Common myeloid progenitor, CD34-positive (primary cell): ENCODE measurements around the gene PAGE2.
A peak's percentile ranks its signal among the peaks of the same experiment; 100 is the strongest.

Experiments
- CTCF ChIA-PET: fragments of 350-600 bp; sonication (Branson Sonifier 250); formaldehyde crosslinking; loops from one replicate; lab custom pipeline; 2021; ENCODE audit warnings: antibody characterized with exemption; lab: Charles Lee
- POLR2A ChIA-PET: fragments of 350-600 bp; sonication (Branson Sonifier 250); formaldehyde crosslinking; loops from one replicate; lab custom pipeline; 2021; ENCODE audit warnings: antibody characterized with exemption; lab: Charles Lee
- DNase-seq, 3 donors: peaks; one replicate each; pipeline versions ENCODE4 v3.0.0 to v3.0.0-alpha.2; 2013
- H3K27ac ChIP-seq, 2 experiments: 1 replicate in 1 of 2; 2 replicates in 1 of 2; pipeline ENCODE4 v1.7.0; 2013; ENCODE audit warnings: inconsistent platforms in 2 of 2, low read length in 2 of 2, mild to moderate bottlenecking in 2 of 2, low read depth in 1 of 2, moderate library complexity in 1 of 2; ENCODE audit not compliant: severe bottlenecking in 2 of 2, insufficient read depth in 1 of 2, poor library complexity in 1 of 2
- H3K27me3 ChIP-seq, 5 experiments: replicated peaks in 2 of 5; 1 replicate in 3 of 5; 2 replicates in 2 of 5; pipeline versions ENCODE4 v1.6.1 to v1.7.0; 2013; ENCODE audit warnings: low read length in 4 of 5, mild to moderate bottlenecking in 2 of 5, moderate library complexity in 2 of 5, inconsistent platforms in 1 of 5; ENCODE audit not compliant: insufficient read depth in 5 of 5, control insufficient read depth in 4 of 5
- H3K36me3 ChIP-seq, 4 experiments: 1 replicate in 2 of 4; 2 replicates in 2 of 4; pipeline versions ENCODE4 v1.6.1 to v1.7.0; 2013; ENCODE audit warnings: low read length in 3 of 4, control low read depth in 1 of 4, mild to moderate bottlenecking in 1 of 4; ENCODE audit not compliant: control insufficient read depth in 4 of 4, insufficient read depth in 4 of 4
- H3K4me1 ChIP-seq, 4 experiments: 1 replicate in 3 of 4; 2 replicates in 1 of 4; pipeline versions ENCODE4 v1.6.1 to v1.7.1; 2013; ENCODE audit warnings: low read length in 3 of 4, mild to moderate bottlenecking in 3 of 4, control low read depth in 1 of 4, inconsistent platforms in 1 of 4, moderate library complexity in 1 of 4; ENCODE audit not compliant: control insufficient read depth in 4 of 4, insufficient read depth in 4 of 4; ENCODE audit errors: control extremely low read depth in 1 of 4
- H3K4me3 ChIP-seq, 7 experiments: 1 replicate in 4 of 7; 2 replicates in 3 of 7; pipeline versions ENCODE4 v1.5.1 to v1.7.0; 2013; ENCODE audit warnings: mild to moderate bottlenecking in 7 of 7, low read length in 6 of 7, moderate library complexity in 6 of 7, inconsistent platforms in 2 of 7, low read depth in 2 of 7, control low read depth in 1 of 7; ENCODE audit not compliant: insufficient read depth in 4 of 7, control insufficient read depth in 1 of 7; ENCODE audit errors: extremely low read depth in 1 of 7
- H3K9me3 ChIP-seq, 5 experiments: 1 replicate in 4 of 5; 2 replicates in 1 of 5; pipeline versions ENCODE4 v1.6.1 to v1.7.1; 2013; ENCODE audit warnings: low read length in 4 of 5, mild to moderate bottlenecking in 2 of 5, inconsistent platforms in 1 of 5, low read depth in 1 of 5, moderate library complexity in 1 of 5; ENCODE audit not compliant: control insufficient read depth in 4 of 5, insufficient read depth in 2 of 5; ENCODE audit errors: control extremely low read depth in 1 of 5
- WGBS: methylation state at CpG from one replicate; pipeline ENCODE4 v1.1.5; 2013; ENCODE audit not compliant: insufficient coverage; 5-methylcytosine and 5-hydroxymethylcytosine counted together

The PAGE2 gene

DNA sequence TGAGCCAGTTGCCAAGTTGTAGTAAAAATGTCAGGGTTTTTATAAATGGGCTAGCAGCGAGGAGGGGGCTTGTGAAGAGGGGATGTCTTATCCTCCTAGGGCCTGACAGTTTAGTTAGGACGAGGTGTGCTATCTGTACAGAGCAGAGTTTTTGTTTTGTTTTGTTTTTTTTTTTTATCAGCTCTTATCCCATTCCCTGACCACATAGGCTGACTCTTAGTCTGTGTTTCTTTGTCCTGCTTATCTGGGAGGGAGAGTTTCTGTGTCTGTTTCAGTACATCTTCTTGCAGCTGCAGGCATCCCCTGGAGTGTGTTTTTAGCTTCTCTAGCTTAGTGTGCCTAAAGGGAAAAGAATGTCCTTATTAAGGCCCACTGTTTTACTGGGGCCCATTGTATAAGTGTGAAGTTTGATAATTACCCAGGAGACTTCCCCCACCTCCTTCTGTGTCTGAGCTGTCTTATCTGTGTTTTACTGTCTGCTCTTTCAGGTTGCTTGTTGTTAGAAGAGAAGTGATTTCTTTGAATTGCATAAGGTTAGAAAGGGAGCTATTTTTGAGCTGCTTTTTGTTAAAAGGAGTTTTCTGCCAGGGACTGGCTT lies 32.0 kb downstream of the PAGE2 start:
- 56% methylated on average over 2 of the region's 2 CpGs for WGBS
- H3K36me3 ChIP-seq: no peaks in the 10 kb centered on the region
- ChIA-PET CTCF (interaction anchor here (0.8 kb wide), 1 partner anchor 86 kb away, joined by 3 read pairs; no protein-coding TSS in a partner anchor), POLR2A (no interaction called here)
- no peaks in the 10 kb centered on the region for H3K9me3 ChIP-seq
- H3K4me3 ChIP-seq: no peak overlapping the region
- H3K27me3 ChIP-seq: peaks cover 0 to 2% (median 0%) of the 10 kb centered on the region in 5 experiments
- peak in 1 of 3 donors; percentile 33 for DNase-seq
- no peak overlapping the region for H3K27ac ChIP-seq
- H3K4me1 ChIP-seq: peaks cover 0 to 2% (median 0%) of the 10 kb centered on the region in 4 experiments

GRCh38 chrX:55123900-55124299 lies 35.1 kb downstream of the PAGE2 start:
- ChIA-PET CTCF (no interaction called here), POLR2A (no interaction called here)
- DNase-seq: no peak

GRCh38 chrX:55127692-55128091 lies 38.9 kb downstream of the PAGE2 start:
- Histone ChIP-seq H3K27ac (no peak overlapping the region), H3K4me1 (no peaks in the 10 kb centered on the region), H3K9me3 (no peaks in the 10 kb centered on the region), H3K36me3 (no peaks in the 10 kb centered on the region), H3K27me3 (peaks cover 0 to 2% (median 0%) of the 10 kb centered on the region in 5 experiments), H3K4me3 (no peak overlapping the region)
- no peak for DNase-seq
- POLR2A ChIA-PET: no interaction called here
- 100% methylated on average over 1 of the region's 2 CpGs for WGBS
- CTCF ChIA-PET: no interaction called here

More at GRCh38 chrX:55123900-55124299, 35.1 kb downstream of the PAGE2 start:
- Histone ChIP-seq H3K27me3 (peaks cover 0 to 2% (median 0%) of the 10 kb centered on the region in 5 experiments), H3K36me3 (no peaks in the 10 kb centered on the region), H3K4me3 (no peak overlapping the region), H3K27ac (no peak overlapping the region), H3K4me1 (peaks cover 0 to 2% (median 0%) of the 10 kb centered on the region in 4 experiments), H3K9me3 (no peaks in the 10 kb centered on the region)
- WGBS: 74% methylated on average over 7 of the region's 7 CpGs

- H3K9me3 ChIP-seq: no peaks in the 10 kb centered on the region
- H3K27ac ChIP-seq: no peak overlapping the region
- H3K36me3 ChIP-seq: no peaks in the 10 kb centered on the region
- POLR2A ChIA-PET: no interaction called here
- no peak overlapping the region for H3K4me3 ChIP-seq
- peak in 1 of 3 donors; percentile 61 for DNase-seq
- CTCF ChIA-PET: no interaction called here
- H3K27me3 ChIP-seq: peaks cover 0 to 2% (median 0%) of the 10 kb centered on the region in 5 experiments
- H3K4me1 ChIP-seq: no peaks in the 10 kb centered on the region
- WGBS: 33% methylated on average over 2 of the region's 2 CpGs
Measured at GRCh38 chrX:55129361-55129760, 40.5 kb downstream of the PAGE2 start.

GRCh38 chrX:55130481-55130880 lies 41.7 kb downstream of the PAGE2 start:
- Histone ChIP-seq H3K27ac (no peak overlapping the region), H3K9me3 (no peaks in the 10 kb centered on the region), H3K4me1 (no peaks in the 10 kb centered on the region), H3K36me3 (no peaks in the 10 kb centered on the region), H3K27me3 (peaks cover 0 to 2% (median 0%) of the 10 kb centered on the region in 5 experiments), H3K4me3 (no peak overlapping the region)
- ChIA-PET POLR2A (no interaction called here), CTCF (no interaction called here)
- WGBS: 57% methylated on average over 2 of the region's 4 CpGs
- DNase-seq: peak in 1 of 3 donors; percentile 51

DNA sequence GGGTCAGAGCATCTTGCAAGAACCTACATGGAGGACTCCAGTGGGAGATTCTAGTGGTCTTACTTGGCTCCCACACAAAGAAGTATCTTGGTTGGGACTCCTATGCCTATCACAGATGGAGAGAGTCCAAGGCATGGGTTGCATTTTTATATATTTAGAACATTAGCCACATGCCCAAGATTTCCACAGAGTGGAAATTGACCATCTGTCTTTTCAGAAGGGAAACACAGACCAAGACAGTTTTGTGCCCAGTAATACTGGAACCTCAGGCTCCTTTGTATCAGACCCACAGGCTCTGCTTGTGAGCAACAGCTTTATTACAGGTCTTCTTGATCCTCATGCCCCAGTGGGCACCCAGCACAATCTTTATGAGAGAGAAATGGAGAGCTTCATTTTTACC lies 43.6 kb downstream of the PAGE2 start:
- no peak overlapping the region for H3K27ac ChIP-seq
- H3K9me3 ChIP-seq: no peaks in the 10 kb centered on the region
- no peaks in the 10 kb centered on the region for H3K36me3 ChIP-seq
- H3K4me1 ChIP-seq: no peaks in the 10 kb centered on the region
- POLR2A ChIA-PET: no interaction called here
- CTCF ChIA-PET: no interaction called here
- peaks cover 0 to 2% (median 0%) of the 10 kb centered on the region in 5 experiments for H3K27me3 ChIP-seq
- H3K4me3 ChIP-seq: no peak overlapping the region
- no peak for DNase-seq

- Histone ChIP-seq H3K4me1 (no peaks in the 10 kb centered on the region), H3K27ac (no peak overlapping the region), H3K27me3 (no peaks in the 10 kb centered on the region), H3K36me3 (no peaks in the 10 kb centered on the region), H3K4me3 (no peak overlapping the region), H3K9me3 (no peaks in the 10 kb centered on the region)
- WGBS: no CpG with 5 or more reads among the region's 1 CpG
- ChIA-PET POLR2A (no interaction called here), CTCF (interaction anchor here (1.6 kb wide), 1 partner anchor 24 kb away, joined by 9 read pairs; no protein-coding TSS in a partner anchor)
- peak; percentile 14 to 54 (median 45) for DNase-seq
Measured at GRCh38 chrX:55135171-55135570, 46.4 kb downstream of the PAGE2 start.
